22Rv1 (cell line): ENCODE results near the gene GNAT2.

ENCODE experiments used
- CTCF ChIP-seq: fragments of 450-650 bp; IDR thresholded peaks from 2 replicates; pipeline ENCODE4 v1.5.1; 2017; ENCODE audit warnings: mild to moderate bottlenecking
- ZFX ChIP-seq: fragments of 450-650 bp; IDR thresholded peaks from 2 replicates; pipeline ENCODE4 v1.6.1; 2017; ENCODE audit warnings: antibody characterized with exemption, borderline replicate concordance

DNA sequence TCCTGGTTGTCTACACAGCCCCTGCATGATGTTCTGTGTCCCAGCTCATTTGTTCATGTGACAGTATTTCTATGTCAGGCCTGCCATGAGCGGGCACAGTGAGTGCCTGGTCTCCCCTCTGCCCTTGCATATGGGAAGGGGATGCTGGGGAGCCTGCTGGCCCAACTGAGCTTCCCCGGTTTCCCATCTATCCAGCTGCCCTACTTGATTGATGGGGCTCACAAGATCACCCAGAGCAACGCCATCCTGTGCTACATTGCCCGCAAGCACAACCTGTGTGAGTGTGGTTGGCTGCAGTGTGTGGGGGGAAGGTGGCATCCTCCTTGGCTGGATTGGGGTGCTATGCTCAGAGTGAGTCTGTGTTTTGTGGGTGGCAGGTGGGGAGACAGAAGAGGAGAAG is 38.0 kb upstream of the GNAT2 start:
- TF ChIP-seq CTCF, result no peak
- TF ChIP-seq ZFX, result no peak
